HS-5 (cell line): Measurements from ENCODE around the gene CPSF3.

Source experiments
- DNase-seq: peaks from one replicate; pipeline ENCODE4 v3.0.0-alpha.2; 2012; ENCODE audit warnings: low read depth

CPSF3 gene

DNA sequence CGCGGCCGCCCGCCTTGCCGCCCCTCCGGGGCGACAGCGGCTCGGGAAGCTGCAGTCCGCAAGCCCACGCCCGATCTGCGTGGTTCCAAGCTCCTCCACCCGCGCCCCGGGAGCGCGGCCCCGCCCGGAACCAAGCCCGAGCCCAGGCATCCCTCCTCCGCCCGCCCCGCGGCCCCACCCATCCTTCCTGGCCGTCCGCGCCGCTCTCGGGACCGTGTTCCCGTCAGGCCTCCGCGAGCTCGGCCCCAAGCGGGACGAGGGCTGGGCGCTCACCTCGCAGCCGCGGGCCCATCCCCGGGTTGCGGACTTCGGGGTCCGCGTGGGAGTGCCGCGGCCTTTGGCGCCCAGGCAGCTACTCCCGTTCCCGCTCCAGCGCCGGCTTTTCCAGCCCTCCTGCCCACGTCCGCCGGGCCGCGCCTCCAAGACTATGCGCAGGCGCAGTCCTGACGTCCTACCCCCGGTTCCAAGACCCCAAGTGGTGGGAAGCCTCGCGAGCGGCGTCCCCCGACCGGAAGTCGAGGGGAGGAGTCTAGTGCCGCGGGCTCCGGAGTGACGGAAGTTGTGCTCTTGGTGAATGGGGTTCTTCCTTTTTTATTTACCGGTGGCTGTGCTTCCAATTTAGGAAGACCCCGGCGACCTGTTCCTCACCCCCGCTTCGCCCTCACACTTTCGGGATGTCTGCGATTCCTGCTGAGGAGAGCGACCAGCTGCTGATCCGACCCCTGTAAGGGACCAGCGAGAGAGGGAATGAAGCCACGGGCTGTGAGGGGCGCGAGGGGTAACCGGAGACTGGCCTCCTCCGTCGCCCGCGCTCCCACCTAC, at the start of gene CPSF3, which contains the start of gene ITGB1BP1:
Gene CPSF3 (plus strand): TSS at position 555 of the 822 bp plus-strand sequence. CDS start 120 bp downstream, at position 675.
Gene ITGB1BP1 (minus strand): TSS at position 429 of the 822 bp plus-strand sequence. CDS start 4,831 bp downstream, outside the sequence.
- DNase-seq, result peak; percentile 91

- DNase-seq, result no peak
These were observed 49.3 kb upstream of the CPSF3 start for GRCh38 chr2:9374071-9374730.

DNA sequence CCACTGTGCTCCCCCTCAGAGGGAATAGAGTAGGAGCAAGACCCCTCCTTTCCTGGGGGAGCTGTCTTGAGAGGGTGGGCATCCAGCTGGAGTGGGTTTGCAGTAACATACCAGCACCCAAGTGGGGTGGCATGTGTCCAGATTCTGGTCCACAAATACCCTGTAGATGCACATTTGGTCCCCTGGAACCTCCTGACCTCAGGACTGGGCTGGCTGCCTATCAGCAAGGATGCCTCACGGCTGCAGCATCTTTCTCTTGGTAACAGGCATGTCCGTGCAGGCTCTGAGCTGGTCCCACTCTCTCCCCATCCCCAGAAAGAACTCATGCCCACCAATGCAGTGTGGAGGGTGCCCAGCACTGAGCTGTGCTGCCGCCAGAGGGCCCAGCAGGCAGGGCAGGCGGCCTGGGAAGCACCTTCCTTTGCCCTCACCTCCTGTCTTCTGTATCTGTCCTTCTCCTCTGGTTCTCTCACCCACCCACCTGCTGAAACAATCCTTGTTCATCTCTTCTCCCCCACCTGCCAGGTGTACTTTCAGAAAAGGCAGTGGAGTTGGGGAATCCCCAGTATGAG, 47.5 kb upstream of the CPSF3 start:
- DNase-seq, result no peak

GRCh38 chr2:9377461-9378097, 45.9 kb upstream of the CPSF3 start:
- DNase-seq, result no peak

DNA sequence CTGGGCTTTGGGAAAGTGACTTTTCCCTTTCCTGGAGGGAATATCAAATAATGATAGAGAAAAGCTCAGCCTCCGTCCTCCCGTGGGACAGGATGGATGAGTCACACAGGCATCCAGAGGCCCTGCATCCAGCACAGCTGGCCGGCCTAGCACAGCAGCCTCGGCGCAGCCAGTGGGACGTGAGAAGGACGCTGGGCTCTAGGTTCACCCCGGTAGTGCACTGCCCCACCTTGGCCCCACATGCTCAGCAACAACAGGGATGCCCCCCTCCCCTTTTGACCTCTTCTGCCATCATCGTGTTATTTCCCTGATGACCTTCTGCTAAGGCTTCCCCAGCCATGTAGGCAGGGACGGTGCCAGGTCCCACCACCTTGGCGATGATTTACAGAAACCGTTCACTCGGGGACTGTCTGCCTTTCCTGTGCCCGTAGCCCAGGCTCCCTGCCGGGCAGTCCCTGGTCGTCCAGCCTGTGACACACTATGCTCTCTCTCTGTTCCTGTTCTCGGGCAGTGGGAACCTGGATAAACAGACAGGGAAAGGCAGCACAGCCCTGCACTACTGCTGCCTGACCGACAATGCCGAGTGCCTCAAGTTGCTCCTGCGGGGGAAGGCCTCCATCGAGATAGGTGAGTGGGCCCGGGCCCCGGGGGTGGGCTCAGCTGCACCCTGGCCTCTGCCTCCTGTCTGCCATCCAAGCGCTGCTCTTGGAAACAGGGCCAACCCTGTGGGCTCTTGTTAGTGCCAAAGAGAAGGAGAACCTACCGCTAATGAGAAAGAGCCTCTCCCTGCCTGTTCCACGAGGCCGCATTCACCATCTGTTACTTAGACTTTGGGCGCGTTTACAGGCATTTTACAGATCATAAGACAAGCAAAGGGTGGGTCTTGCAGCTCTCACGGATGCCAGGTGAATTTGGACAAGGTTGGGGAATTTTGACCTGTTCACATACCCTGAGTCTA, 44.7 kb upstream of the CPSF3 start:
- DNase-seq, result no peak

- no peak for DNase-seq
These were observed 44.1 kb upstream of the CPSF3 start for GRCh38 chr2:9379391-9379755.

DNA sequence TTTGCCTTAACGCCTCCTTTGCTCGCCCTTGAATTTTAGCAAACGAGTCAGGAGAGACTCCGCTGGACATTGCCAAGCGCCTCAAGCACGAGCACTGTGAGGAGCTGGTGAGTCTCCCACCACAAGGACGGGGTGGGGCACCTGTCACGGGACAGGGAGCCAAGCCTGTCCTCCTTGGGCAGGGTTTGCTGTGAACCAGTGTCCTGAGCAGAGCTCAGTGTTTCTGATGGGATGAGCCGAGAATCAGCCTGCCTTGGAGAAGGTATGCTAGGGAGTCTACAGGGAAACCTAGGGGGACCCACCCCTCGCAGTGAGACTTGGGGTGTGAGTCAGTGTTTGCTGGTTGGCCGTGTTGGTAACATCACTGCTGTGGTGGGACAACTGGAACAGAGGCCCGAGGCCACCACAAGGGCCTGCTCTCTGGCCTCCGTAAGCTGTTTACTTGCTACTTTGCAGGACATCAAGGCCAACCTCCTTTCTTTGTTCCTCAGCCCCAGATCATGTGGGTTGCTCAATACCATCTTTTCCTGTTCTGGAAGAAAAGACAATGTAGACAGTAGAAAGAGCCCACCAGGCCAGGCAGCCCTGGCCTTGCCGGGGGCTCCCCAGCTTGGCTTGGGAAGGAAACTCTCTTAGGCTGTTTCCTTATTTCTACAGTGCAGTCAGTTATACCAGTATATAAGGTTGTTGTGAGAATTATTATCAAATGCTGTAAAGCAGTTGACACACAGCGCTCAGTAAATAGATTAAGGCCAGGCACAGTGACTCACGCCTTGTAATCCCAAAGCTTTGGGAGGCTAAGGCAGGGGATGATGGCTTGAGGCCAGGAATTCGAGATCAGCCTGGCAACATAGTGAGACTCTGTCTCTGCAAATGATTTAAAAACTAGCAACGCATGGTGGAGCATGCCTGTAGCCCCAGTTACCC, 42.5 kb upstream of the CPSF3 start:
- DNase-seq, result peak; percentile 80

DNA sequence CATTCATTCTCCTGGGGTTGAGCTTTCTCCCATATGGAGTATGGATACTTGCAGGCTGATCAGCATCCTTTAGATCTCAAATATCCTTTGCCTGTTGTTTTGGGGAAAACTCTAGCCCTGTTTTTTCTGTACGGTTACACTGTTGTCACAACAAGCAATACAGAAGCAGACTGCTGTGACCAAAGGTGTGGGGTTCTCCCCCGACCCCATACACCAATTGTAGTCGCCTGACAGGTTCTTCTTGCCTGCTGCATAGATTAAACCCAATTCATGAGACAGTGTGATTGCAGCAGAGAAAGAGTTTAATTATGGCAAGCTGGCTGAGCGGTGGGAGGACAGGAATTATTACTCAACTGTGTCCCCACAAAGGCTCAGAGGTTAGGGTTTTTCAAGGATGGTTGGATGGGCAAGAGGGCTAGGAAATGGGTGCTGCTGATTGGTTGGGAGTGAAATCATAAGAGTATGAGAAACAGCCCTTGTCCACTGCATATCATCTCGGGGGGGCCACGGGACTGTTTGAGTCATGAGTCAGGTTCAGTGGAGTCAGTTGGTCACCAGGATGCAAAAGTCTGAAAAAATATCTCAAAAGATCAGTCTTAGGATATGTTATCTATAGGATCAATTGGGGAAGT, 40.7 kb upstream of the CPSF3 start:
- no peak for DNase-seq

DNA sequence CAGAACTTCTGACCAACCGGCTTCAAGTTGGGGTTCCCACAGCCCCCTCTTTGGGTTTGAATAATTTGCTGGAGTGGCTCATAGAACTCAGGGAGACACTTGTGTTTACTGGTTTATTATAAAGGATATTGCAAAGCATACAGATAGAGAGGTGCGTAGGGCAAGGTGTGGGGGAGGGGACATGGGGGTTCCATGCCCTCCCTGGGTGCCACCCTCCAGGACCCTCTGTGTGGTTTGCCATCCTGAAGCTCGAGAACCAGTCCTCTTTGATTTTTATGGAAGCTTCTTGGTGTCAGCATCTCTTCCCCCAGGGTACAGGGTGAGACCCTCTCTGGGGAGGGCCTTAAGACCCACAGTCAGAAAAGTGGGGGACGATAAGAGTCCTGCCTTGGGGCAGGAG, 38.9 kb upstream of the CPSF3 start:
- no peak for DNase-seq

GRCh38 chr2:9385841-9386240, 37.6 kb upstream of the CPSF3 start:
- no peak for DNase-seq

- no peak for DNase-seq
These were observed 35.2 kb upstream of the CPSF3 start for GRCh38 chr2:9388199-9388681.

DNA sequence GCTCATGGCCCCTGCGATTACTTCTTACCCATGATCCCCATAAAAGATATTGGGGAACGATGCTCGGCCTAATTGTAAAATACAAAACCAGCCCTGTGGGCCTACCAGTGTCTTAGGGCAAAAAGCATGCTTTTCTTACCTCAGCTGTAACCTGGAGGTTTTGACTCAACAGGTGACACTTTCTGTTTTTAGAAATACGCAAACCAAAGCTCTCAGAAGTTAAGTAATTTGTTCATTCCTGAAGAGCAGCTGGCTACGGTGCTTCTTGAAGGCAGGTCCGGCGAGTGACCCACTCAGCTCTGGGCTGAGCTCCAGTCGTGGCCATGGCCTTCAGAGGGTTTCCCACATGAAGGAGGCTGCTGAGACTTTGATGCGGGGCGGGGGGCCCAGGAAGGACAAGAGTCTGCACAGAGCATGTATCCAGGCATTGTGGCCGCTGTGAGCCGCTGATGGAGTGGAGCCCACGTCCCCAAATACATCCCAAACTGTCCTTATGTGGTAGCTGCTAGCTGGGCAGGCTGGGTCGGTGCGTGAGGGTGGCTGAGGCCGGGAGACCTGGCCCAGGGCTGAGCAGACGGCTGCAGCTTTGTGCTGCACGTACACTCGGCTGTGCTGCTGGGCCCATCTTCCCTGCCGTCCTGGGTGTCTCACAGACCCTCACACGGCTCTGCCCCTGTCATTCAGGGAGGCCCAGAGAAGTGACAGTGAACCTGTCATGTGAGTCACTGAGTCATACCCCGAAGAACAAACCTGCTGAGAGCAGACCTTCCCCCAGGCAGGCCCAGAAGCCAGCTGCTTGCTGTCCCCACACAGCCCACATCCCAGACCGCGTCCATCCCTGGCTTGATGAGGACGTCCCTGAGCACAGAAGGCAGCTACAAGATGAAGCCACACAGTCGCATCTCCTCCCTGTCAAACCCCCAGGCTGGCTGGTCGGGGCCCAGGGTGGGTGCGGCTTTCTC, 34.2 kb upstream of the CPSF3 start:
- DNase-seq, result no peak

- DNase-seq, result no peak
These were observed 33.2 kb upstream of the CPSF3 start for GRCh38 chr2:9390151-9390850.

DNA sequence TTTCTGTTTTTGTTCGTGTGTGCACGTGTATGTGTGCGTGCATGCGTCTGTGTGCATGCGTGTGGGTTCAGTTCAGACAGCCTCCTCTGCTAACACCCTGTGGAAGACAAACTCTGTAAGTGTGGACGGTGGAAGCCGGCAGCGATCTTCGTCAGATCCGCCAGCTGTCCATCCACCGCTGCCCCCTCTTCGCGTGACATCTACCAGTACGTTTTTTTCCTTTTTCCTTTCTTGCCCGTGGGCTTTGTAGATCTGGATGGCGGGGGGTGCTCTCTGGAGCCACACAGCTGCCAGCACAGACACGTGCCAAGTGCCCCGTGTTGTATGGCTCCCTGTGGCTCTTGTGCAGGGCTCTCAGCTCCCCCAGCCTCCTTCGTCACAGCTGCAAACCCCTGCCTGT, 32.5 kb upstream of the CPSF3 start:
- DNase-seq, result no peak

DNA sequence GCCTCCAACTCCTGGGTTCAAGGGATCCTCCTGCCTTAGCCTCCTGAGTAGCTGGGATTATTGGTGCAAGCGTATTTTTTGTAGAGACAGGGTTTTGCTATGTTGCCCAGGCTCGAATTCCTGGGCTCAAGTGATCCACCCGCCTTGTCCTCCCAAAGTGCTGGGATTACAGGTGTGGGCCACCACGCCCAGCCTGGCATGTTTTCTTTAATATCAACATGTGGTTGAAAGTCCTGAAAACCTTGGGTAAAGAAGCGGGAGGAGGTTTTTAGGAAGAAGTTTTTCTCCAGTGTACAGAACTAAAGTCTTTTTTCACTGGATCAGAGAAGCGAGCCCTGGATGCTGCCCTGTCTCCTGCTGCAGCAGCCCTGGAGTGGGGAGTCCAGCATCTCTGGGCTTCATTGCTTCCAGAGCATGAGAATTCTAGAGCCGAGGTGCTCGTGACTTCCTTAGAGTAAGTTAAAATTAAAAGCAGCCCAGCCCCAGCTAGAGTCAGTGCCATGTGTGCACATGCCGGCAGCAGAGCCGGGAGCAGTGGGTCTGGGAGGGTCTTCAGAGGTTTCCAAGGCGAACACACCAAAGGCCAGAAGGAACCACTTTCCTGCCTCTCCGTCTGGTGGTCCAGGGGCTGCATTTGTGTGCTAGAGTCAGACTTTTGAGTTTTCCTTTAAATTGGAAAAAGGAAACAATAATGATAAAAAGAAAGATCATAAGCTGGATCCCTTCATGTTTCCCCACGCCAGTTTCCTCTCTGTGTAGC, 31.3 kb upstream of the CPSF3 start:
- DNase-seq, result no peak

DNA sequence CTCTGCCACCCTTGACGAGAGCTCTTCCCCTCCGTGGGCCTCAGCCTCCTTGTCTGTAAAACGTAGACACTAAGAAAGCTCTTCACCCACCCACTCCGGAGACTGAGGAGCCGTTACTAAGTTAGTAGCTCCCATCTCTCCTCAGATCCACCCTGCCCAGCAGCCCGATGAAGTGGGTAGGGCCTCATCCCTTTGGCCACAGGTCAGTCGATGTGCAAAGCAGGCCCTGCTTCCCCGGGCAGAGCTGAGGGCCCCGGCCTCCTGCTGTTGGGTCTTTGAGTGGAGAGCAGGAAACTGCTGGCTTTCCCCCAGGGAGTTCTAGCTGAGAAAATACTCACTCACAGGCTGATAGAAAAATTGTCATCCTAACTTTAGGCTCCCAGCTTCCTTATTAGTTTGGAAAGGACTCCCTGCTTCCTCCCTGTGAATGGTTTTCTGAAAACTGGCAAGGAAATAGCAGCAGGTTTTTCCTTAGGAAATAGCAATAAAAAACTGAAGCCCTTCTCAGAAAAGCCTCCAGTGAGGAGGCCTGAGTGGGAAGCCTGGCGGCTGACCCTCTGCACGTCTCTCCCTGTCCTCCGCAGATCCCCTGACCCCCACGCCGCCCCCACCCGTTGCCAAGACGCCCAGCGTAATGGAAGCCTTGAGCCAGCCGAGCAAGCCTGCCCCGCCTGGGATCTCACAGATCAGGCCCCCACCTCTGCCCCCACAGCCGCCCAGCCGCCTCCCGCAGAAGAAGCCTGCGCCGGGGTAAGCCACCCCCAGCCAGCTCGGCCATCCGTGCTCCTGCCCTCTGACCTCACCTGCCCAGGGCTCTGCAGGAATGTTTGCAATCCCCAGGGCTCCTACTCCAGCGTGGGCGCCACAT, 30.3 kb upstream of the CPSF3 start:
- DNase-seq, result no peak
